GM19324 (cell line): ENCODE measurements around the gene LNP1.
"Not testable (repeated sequence)": the region's sequence is repeated elsewhere in the genome, so short reads cannot be mapped to it uniquely, and the experiment has no call there.

Source experiments
- ATAC-seq: cut with Tn5 transposase; IDR thresholded peaks from one replicate; pipeline ENCODE4 v1.9.1; 2021; ENCODE audit warnings: mild to moderate bottlenecking, moderate library complexity; ENCODE audit not compliant: unreplicated experiment, low FRiP score

LNP1 gene

DNA sequence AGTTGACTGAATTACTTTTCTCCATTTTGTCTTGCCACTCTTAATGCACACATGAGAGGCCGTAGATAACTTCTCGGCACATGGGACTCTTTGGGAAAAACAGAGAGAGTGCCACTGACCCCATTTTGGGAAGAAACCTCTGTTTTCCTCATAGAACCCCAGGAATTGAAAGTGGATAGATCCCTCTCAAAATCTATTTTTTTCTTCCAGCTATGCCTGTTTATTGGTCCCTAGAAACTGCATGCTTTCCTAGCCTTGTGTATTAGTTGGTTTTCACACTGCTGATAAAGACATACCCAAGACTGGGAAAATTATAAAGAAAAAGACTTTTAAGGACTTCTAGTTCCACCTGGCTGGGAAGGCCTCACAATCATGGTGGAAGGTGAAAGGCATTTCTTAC is 67.3 kb downstream of the LNP1 start:
- ATAC-seq = no peak

DNA sequence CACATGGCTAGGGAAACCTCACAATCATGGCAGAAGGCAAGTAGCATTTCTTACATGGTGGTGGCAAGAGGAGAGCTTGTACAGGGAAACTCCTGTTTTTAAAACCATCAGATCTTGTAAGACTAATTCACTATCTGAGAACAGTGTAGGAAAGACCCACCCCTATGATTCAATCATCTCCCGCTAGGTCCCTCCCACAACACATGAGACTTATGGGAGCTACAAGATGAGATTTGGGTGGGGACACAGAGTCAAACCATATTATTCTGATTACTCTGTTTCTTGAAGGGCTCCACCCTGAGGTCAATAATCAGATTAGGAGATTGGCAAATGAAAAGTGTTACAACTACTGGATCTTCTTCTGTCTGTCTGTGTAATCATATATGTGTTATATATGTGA is 69.6 kb downstream of the LNP1 start:
- ATAC-seq = no peak

DNA sequence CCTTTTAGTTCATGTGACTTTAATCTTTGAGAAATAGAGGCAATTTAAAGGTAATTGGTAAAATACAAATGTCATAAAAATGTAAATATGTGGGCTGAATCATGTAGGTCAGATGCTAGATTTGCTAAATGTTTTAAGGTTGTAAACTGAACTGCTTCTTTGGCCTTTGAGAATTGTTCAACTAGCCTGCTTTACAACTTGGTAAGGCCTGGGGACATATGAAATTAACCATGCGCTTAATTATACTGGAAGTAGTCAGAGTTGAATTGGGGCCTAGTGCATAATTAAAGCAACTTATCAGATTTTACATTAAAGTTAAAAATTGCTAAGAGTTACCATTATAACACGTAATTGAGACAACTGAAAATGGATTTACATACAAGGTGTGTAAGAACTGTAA is 70.1 kb downstream of the LNP1 start:
- no peak for ATAC-seq

DNA sequence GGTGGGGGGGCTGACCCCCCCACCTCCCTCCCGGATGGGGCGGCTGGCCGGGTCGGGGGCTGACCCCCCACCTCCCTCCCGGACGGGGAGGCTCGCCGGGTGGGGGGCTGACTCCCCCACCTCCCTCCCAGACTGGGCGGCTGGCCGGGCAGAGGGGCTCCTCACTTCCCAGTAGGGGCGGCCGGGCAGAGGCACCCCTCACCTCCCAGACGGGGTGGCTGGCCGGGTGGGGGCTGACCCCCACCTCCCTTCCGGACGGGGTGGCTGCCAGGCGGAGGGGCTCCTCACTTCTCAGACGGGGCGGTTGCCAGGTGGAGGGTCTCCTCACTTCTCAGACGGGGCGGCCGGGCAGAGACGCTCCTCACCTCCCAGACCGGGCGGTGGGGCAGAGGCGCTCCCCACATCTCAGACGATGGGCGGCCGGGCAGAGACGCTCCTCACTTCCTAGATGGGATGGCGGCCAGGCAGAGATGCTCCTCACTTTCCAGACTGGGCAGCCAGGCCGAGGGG is 76.6 kb downstream of the LNP1 start:
- not testable (repeated sequence) for ATAC-seq

DNA sequence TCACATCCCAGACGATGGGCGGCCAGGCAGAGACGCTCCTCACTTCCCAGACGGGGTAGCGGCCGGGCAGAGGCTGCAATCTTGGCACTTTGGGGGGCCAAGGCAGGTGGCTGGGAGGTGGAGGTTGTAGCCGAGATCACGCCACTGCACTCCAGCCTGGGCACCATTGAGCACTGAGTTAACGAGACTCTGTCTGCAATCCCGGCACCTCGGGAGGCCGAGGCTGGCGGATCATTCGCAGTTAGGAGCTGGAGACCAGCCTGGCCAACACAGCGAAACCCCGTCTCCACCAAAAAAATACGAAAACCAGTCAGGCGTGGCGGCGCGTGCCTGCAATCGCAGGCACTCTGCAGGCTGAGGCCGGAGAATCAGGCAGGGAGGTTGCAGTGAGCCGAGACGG is 77.2 kb downstream of the LNP1 start:
- ATAC-seq = not testable (repeated sequence)

DNA sequence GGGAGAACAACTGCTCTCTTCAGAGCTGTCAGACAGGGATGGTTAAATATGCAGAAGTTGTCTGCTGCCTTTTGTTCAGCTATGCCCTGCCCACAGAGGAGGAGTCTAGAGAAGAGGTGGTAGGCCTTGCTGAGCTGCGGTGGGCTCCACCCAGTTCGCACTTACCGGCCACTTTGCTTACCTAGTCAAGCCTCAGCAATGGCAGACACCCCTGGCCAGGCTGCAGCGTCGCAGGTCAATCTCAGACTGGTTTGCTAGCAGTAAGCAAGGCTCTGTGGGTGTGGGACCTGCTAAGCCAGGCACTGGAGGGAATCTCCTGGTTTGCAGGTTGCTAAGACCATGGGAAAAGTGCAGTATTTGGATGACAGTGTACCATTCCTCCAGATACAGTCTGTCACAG is 78.7 kb downstream of the LNP1 start:
- ATAC-seq = no peak

DNA sequence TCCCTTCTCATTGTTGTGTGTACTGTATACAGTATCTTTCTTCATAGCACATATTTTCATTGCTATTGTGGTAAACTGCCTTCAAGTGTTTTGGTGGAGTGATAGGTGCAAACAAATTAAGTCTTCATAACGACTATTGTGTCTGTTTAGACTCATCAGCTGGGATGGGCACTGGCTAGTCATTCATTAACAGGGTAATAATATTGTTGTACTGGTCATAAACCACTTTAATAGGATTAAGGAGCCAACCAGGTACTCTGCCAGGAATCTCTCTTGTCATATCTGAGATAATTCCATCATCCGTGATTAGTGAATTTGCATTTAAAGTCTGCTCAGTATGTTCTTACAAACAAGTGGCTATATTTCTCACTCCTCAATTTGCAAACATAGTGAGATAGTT is 80.8 kb downstream of the LNP1 start:
- ATAC-seq = no peak

- ATAC-seq = no peak
Observed at GRCh38 chr3:100483529-100483928, 82.2 kb downstream of the LNP1 start.

GRCh38 chr3:100486808-100487207 is 85.5 kb downstream of the LNP1 start:
- no peak for ATAC-seq

GRCh38 chr3:100489118-100489517 is 87.8 kb downstream of the LNP1 start:
- no peak for ATAC-seq

GRCh38 chr3:100492059-100493006 is 91.0 kb downstream of the LNP1 start, which contains the start of gene TMEM45A:
Gene TMEM45A (plus strand): TSS chr3:100492619. CDS start chr3:100555212, 62,593 bp downstream.
- ATAC-seq = peak; percentile 99

GRCh38 chr3:100496711-100497261 is 95.4 kb downstream of the LNP1 start:
- ATAC-seq = peak; percentile 38

DNA sequence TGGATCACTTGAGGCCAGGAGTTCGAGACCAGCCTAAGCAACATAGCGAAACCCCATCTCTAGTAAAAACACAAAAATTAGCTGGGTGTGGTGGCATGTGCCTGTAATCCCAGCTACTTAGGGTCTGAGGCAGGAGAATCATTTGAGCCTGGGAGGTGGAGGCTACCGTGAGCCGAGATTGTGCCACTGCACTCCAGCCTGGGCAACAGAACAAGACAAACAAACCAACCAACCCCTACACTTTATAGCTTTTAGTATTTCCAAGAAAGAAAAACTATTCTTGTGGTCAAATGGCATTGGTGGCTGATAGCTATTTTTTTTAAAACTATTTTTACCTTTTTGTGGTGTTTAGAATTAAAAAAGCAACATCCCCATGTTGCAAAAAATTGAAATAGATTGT is 98.3 kb downstream of the LNP1 start:
- ATAC-seq = no peak

GRCh38 chr3:100500320-100500880 is 99.1 kb downstream of the LNP1 start:
- no peak for ATAC-seq

DNA sequence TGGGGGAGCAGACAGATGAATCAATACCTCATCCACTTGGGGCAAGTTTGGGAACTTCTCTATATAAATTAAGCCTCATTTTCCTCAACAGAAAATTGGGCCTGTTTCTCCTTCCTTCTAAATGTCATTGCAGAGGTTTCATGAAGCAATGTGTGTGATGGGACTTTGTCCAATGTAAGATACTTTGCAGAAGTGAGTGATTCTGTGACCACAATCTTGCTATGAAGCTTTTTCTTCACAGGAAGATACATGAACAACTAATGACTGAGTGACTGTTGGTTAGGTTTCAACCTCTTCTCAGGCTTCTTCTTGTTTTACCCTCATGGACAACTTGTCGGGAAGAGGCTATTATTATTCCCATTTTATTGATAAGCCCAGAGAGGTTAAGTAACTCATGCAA is 102.1 kb downstream of the LNP1 start:
- no peak for ATAC-seq
